ENCODE results near the gene LRG1.

Gene LRG1, protein sequence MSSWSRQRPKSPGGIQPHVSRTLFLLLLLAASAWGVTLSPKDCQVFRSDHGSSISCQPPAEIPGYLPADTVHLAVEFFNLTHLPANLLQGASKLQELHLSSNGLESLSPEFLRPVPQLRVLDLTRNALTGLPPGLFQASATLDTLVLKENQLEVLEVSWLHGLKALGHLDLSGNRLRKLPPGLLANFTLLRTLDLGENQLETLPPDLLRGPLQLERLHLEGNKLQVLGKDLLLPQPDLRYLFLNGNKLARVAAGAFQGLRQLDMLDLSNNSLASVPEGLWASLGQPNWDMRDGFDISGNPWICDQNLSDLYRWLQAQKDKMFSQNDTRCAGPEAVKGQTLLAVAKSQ

DNA sequence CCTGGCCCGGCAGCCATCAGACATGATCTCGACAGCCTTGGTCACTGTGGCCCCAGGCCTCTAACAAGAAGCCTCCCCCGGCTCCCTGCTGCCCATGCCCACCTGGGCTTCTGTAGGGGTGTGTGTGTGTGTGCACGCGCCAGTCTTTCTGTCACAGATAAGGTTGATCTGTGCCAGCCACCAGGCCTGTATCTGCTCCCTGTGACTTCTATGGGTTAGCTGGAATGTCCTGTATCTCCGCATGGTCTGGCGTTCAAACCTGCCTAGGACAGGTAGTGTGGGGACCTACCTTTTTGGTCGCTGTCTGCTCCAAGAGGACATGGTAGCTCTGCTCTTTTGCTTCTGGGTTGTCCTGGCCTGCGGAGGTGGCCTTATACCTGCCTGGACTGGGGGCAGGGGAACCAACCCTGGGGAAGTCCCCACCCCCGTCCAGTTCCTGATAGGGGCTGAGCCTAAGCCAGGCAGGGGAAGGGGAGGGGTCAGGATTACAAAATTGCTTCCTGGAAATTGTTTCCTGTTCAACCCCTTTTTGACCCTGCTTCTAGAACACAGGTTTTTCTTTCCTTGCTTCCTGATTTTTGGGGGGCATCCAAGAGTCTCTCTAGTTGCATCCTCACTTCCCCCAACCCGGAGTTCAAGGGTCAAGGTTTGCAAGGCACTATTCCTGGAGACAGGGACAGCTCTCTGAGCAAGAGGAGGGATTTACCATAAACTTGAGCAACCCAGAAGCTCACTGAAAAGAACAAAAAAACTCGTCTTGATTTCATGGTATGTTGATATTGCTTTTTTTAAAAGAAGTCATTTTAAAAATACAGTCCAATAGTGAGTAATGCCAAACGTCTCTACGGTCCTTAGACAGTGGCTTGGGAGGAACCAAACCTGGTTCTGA lies at the start of gene LRG1:
Gene LRG1, minus strand, starts transcription at position 344 of the 889 bp plus-strand sequence. Its CDS starts 23 bp downstream, at position 321.
- peaks cover 7% of the 10 kb centered on the region for H3K4me1 Mint-ChIP-seq
- no peaks in the 10 kb centered on the region for H3K9me3 Mint-ChIP-seq
- DNase-seq (ENCODE audit: low spot score in 2 of 2) (no peak), ATAC-seq (no peak)
- no peaks in the 10 kb centered on the region for H3K36me3 Mint-ChIP-seq
- no peak within 1 kb of the TSS for H3K4me3 Mint-ChIP-seq
- no peak within 1 kb of the TSS for H3K27ac Mint-ChIP-seq

DNA sequence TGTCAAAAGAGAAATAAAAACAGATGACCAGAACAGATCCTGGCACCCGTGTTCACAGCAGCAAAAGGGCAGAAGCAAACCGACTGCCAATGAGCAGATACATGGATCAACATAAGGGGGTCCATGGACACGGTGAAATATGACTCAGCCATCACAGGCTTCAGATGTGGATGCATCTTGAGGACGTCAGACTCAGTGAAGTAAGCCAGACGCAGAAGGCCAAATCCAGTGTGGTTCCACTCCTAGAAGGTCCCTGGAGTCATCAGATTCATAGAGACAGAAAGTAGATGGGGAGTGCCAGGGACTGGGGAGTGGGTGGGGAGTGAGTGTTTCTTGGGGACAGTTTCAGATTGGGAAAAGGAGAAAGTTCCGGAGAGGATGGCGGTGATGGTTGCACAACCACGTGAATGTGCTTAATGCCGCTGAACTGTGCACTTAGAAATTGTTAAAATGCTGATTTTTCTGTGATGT lies 48.5 kb upstream of the LRG1 start:
- no peaks in the 10 kb centered on the region for H3K36me3 Mint-ChIP-seq
- H3K4me3 Mint-ChIP-seq: no peak overlapping the region
- H3K27ac Mint-ChIP-seq: no peak overlapping the region
- ATAC-seq (no peak), DNase-seq (ENCODE audit: low spot score in 2 of 2) (no peak)
- no peaks in the 10 kb centered on the region for H3K4me1 Mint-ChIP-seq
- H3K9me3 Mint-ChIP-seq: no peaks in the 10 kb centered on the region

DNA sequence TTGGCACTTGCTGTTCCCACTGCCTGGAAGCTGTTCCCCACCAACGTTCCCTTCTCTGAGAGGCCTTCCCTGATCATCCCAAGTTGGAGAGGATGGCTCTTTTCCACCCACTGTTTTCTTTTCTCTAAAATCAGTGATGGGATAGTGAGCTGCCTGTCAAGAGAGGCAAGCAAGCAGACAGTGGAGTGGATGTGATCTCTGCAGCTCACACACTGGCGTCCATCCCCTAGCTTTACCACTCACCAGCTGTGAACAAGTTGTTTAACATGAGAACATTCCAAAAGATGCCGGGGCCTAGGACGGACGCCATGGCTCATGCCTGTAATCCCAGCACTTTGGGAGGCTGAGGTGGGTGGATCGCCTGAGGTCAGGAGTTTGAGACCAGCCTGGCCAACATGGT lies 47.7 kb upstream of the LRG1 start:
- no peak for DNase-seq (ENCODE audit: low spot score in 2 of 2)
- Mint-ChIP-seq H3K9me3 (no peaks in the 10 kb centered on the region), H3K27ac (no peak overlapping the region), H3K4me1 (peaks cover 2% of the 10 kb centered on the region), H3K4me3 (no peak overlapping the region), H3K36me3 (no peaks in the 10 kb centered on the region)
- ATAC-seq: no peak

DNA sequence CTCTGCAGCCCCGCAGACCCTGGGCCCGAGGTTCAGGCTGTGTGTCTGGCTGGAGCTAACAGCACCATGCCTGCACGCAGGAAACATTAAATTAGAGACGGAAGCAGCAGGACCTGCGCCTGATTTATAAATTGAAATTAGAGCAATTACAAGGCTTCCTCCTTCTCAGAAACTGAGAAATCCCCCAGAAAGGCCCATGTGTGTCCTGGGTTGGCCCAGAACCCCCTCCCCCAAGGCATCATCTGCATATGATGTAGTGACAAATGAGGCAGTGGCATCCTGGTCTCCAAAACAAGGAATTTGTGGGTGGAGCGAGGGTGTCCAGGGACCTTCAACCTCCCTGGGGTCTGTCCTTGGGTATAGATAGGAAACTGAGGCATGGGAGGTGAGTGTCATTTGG lies 46.9 kb upstream of the LRG1 start:
- Mint-ChIP-seq H3K27ac (no peak overlapping the region), H3K36me3 (no peaks in the 10 kb centered on the region), H3K9me3 (no peaks in the 10 kb centered on the region), H3K4me3 (no peak overlapping the region), H3K4me1 (peaks cover 10% of the 10 kb centered on the region)
- DNase-seq (ENCODE audit: low spot score in 2 of 2): no peak
- no peak for ATAC-seq

DNA sequence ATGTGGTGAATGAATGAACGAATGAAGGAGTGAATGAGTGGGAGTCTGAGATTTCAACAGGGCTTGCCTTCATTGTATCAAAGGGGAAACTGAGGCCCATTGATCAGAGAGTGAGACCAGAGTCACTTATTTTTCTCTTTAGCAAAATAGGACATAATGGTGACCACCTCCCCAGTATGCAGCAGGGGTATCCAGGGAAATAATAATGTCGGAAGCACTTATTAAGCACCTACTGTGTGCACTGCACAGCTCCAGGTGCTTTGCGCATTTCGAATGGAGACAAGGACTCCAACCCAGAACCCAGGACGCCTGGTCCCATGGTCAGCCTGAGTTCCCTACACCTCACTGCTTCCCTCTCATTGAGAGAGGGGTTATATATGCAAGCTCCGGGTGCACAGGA lies 46.4 kb upstream of the LRG1 start:
- Mint-ChIP-seq H3K27ac (no peak overlapping the region), H3K4me1 (peaks cover 11% of the 10 kb centered on the region), H3K4me3 (no peak overlapping the region), H3K36me3 (no peaks in the 10 kb centered on the region), H3K9me3 (no peaks in the 10 kb centered on the region)
- ATAC-seq: no peak
- DNase-seq (ENCODE audit: low spot score in 2 of 2): no peak

DNA sequence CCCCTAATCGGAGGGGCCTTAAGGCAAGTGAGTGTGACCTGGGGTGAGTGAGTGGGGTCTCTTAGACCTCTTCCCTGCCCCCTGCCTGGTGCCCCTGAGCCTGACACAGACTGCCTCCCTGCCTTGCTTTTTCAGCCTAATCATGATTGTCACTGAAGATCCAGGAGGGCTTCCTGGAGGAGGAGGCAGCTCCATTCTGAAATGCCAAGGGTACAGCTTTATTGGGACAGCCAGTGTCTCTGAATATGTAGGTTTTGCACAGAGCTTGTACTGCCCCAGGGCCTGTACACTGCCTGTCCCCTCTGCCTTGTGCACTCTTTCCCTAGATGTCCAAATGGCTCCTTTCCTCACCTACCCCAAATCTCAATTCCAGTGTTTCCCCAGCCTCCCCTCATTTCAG lies 45.7 kb upstream of the LRG1 start:
- H3K9me3 Mint-ChIP-seq: no peaks in the 10 kb centered on the region
- H3K36me3 Mint-ChIP-seq: no peaks in the 10 kb centered on the region
- H3K4me3 Mint-ChIP-seq: no peak overlapping the region
- no peak for DNase-seq (ENCODE audit: low spot score in 2 of 2)
- H3K27ac Mint-ChIP-seq: no peak overlapping the region
- no peak for ATAC-seq
- H3K4me1 Mint-ChIP-seq: peaks cover 11% of the 10 kb centered on the region

DNA sequence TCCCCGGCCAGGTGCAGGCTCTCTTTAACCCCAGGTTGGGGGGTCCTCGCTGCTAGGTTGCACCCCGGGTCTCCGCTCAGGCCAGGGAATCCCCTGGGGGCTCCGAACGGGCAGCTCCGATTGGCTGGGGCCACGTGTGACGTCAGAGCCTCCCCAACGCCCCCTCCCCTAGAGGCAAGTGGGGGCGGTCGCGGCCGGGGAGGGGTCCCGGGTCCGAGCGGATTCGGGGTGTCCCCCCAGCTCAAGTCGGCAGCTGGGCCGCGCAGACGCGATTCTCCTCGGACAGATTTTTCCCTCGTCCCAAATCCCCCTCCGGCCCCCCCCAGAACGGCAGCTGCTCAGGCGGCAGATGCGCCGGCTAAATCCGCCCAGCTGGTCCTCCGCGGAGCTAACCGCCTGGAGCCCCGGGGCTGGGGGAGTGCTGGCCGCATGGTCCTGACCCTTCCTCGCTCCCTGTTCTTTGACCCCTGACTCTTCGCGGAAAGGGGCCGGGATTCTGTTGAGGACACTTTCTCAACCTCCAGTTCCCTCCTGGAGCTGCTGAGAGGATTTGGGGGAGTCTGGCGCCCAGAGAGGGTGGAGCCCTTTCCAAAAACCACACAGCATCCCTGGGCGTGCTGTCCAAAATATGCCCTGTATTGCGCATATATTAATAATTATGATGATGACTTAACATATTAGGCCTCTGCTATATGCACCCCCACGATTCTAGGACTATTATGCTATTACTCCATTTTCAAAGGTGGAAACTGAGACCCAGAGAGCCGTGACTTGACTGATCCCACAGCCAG lies 45.0 kb upstream of the LRG1 start:
- no peak overlapping the region for H3K4me3 Mint-ChIP-seq
- peaks cover 11% of the 10 kb centered on the region for H3K4me1 Mint-ChIP-seq
- no peak overlapping the region for H3K27ac Mint-ChIP-seq
- ATAC-seq: no peak
- no peak for DNase-seq (ENCODE audit: low spot score in 2 of 2)
- H3K36me3 Mint-ChIP-seq: no peaks in the 10 kb centered on the region
- H3K9me3 Mint-ChIP-seq: no peaks in the 10 kb centered on the region

DNA sequence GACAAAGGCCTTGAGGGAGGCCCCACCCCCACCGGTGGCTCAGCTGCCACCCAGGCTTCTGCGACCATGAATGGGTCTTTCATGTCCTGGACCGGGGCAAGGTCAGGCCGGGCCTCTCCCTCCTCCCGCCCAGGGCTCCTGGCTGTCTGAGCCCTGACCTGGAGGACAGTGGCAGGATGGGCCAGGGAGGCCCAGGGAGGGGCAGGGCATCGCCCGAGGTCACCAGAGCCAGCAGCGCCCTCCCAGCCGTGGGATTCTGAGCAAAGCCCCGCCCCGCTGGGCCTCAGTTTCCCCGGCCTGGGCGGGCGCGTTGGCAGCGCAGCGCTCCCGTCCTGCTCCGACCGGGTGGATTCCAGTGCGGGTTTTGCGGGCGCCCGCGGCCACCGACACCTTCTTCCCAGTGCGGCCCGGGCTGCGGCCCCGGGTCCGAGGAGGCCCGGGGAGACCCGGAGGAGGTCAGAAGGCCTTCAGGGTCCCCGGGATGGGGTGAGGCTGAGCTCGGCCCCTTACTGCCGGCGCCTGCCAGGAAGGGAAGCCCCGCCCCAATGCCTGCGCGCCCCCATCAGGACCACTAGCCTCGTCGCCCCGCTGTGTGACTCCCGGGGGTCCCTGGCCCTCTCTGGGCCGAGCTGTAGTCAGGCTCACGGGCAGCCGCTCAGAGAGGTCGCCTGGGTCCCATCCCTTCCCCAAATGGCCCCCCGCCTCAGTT lies 44.3 kb upstream of the LRG1 start:
- no peak overlapping the region for H3K4me3 Mint-ChIP-seq
- H3K4me1 Mint-ChIP-seq: peaks cover 11% of the 10 kb centered on the region
- peaks cover 3% of the 10 kb centered on the region for H3K36me3 Mint-ChIP-seq
- DNase-seq (ENCODE audit: low spot score in 2 of 2): no peak
- no peaks in the 10 kb centered on the region for H3K9me3 Mint-ChIP-seq
- ATAC-seq: no peak
- H3K27ac Mint-ChIP-seq: no peak overlapping the region

DNA sequence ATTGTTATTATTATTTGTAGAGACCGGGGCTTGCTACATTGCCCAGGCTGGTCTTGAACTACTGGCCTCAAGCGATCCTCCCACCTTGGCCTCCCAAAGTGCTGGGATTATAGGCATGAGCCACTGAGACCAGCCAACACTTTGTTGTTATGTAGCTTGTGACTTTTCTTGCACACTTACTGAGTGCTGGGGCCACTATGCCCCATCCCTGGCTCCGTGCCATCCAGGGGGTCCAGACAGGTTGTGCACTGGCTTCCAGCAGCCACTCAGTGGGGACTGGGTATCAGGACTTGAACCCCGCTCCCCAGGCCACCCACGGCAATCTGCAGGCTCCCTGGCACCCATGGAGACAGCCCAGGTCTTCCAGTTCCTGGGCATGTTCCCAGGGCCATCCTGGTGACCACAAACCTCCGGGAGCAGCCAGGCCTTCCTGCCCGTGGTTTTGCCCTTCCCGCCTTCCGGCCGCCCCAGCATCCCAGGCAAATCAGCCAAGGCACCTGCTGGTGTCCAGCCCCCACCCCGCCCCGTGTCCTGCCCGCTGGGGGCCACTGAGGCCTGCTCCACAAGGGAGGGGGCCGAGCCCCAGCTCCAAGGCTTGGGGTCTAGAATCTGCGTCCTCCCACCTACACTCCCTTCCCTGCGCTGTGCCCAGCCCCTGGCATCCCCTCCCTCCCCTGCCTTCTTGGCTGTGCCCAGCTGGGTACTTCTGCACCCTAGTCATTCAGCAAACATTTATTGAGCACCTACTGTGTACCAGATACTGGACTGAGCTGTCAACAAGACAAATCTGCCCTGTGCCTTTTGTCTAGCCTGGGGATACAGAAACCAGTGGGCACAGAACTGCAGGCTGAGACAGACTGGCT lies 43.4 kb upstream of the LRG1 start:
- DNase-seq (ENCODE audit: low spot score in 2 of 2) (no peak), ATAC-seq (no peak)
- Mint-ChIP-seq H3K9me3 (no peaks in the 10 kb centered on the region), H3K27ac (no peak overlapping the region), H3K36me3 (peaks cover 7% of the 10 kb centered on the region), H3K4me3 (no peak overlapping the region), H3K4me1 (peaks cover 11% of the 10 kb centered on the region)

DNA sequence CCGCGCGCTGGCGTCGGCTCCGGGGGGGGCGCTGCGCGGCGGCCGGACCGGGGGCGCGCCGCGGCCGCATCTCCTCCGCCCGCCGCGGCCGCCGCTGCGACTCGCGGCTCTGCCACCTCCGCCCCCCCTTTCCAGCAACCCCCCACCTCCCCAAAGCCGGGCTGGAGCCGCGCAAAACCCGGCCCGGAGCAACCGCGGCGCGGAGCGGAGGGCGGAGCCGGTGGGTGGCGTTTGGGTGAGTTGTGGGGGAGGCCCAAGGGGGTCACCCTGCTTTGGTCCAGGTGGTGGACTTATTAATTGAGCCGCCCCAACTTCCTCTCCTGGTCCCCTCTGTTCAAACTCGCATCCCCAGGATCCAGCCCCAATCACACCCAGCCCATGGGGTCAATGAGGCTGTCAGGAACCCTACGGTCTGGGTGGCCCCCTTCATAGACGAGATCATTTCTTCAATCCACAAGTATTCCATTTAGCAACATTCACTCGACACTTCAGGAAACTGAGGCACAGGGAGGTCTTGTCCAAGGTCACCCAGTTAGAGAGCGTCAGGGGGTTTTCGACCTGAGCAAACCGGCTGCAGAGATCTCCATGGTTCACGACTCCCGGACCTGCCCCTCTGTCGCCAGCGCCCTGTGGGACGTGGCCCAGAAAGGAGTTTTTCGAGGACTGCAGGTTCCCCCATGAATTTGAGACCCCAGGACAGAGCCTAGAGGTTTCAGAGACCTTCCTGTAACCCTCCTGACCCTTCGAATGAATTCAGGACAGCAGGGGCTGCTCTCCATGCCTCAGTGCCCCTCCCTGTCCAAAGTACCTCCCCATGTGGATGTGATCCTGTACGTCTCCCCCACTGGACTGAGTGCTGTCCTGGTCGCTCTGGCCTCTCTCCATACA lies 42.1 kb upstream of the LRG1 start:
- Mint-ChIP-seq H3K4me1 (peaks cover 11% of the 10 kb centered on the region), H3K9me3 (no peaks in the 10 kb centered on the region), H3K4me3 (peak overlapping the region; percentile 9), H3K36me3 (peaks cover 7% of the 10 kb centered on the region), H3K27ac (no peak overlapping the region)
- ATAC-seq (no peak), DNase-seq (ENCODE audit: low spot score in 2 of 2) (no peak)

DNA sequence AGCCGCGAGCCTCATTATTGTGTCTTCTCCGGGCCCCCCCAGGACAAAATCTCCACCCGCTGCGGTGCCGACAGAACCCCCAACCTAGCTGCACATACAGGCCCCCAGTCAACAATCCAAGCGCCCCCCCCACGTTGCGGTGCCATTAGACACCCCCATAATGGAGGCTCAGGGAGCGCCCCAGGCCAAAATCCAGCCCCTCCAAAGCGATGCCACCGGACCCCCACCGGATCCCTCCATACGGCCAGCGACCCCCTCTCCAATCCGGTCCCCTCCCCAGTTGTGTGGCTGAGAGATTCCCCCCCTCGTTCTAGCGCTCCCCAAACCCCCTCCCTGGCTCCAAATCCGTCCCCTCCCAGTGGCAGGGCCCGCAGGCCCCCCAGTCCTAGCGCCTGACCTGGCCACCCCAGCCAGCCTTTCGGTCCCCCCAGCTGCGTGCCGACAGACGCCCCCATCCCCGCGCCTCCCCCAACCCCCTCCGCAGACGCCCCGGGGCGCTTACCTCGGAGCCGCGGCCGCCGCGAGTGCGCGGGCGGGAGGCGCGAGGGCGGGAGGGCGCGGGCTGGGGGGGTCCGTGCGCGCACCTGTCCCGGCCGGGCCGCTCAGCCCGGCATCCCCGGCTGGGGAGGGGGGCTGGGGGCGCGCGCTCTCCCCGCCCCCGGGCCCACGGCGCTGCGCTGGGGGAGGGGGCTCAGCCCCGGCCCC lies 41.3 kb upstream of the LRG1 start:
- peaks cover 16% of the 10 kb centered on the region for H3K4me1 Mint-ChIP-seq
- peaks cover 7% of the 10 kb centered on the region for H3K36me3 Mint-ChIP-seq
- no peak overlapping the region for H3K4me3 Mint-ChIP-seq
- H3K27ac Mint-ChIP-seq: no peak overlapping the region
- no peak for DNase-seq (ENCODE audit: low spot score in 2 of 2)
- ATAC-seq: no peak
- H3K9me3 Mint-ChIP-seq: no peaks in the 10 kb centered on the region

DNA sequence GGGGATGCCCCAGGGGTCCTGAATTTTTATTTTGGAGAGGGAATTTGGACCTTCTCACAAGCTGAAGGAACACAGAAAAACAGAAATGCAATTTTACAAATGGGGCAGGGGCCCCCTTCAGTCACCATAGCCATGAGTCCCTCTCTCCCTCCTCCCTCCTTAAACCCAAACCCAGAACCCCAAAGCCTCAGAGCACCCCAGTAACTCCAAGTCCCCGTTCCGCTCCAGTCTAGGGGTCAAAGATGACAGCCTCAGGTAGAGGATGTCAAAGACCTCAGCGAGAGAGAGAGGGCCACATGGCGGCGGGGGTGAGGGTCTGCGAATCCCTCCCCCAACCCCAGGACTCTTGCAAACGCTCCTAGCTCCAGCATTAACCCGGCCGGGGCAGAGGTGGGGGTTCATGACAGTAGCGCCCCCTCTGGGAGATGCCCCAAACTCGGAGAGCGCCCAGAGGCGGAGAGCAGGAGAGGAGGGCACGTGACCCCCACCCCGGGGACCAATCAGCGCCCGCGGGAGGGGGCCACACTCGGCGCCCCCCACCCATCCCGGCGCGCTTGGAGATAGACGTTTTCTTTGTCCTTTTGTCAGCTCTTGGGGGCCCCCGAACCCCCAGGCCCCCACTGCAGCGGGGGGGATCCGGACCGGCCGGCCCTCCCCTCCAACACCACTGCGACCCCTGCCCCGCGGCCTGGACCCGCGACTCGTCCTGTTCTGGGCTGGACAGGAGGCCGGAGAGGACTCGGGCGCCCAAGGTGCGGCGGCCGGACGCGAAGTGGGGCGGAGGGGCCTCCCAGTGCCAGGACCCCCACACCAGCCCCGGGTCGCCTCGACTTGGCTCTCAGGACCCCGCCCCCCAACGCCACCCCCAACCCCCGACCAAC lies 40.4 kb upstream of the LRG1 start:
- Mint-ChIP-seq H3K4me3 (no peak overlapping the region), H3K27ac (no peak overlapping the region), H3K4me1 (peaks cover 24% of the 10 kb centered on the region), H3K9me3 (no peaks in the 10 kb centered on the region), H3K36me3 (peaks cover 7% of the 10 kb centered on the region)
- ATAC-seq: no peak
- DNase-seq (ENCODE audit: low spot score in 2 of 2): no peak
